ENCODE data around the gene CCNJ. TPM values are rescaled to one million over a fixed set of nuclear protein-coding genes. Genes with fewer than 3 reads are reported as not detected.

CCNJ gene
- total and polyA plus RNA-seq, 2 of the 13 experiments (the other 11 are each of a cell fraction or from before 2014, with no cell fraction given), result 14.1 to 21.5 TPM

DNA sequence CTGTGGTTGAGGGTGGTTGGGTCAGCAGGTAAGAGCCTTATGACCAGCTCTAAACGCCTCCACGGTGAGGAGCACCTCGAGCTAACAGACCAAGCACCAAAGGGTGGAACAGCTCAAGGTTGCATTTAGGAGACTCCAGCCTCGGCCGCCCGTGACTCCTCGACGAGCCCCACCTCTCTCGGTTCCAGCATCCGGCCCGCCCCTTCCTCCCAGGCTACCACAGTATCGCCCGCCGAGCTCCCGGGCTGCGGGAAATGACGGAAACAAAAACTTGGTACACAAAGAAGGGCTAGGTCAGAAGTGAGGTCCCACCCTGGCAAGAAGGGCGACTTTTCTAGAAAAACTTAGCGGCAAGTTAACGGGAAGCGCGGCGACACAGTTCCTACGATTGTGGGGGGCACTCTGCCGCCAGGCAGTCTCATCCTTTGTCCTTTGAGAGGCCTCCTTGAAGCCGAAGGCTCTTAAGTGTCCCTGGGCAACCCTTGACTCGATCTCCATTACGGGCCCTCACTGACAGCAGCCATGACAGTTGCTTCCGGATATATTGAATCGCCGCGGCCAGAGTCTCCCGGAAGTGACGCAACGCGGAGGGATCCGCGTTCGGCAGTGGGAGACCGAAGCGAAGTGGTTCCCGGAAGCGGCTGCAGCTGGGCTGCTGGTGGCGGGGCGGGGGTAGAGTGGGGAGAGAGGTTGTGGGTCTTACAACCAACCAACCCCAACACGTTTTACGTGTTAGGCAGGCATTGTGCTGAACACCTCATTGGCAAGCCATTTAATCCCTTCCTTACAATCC lies 46.5 kb downstream of the CCNJ start (continued):
- TF ChIP-seq PRDM4 (CRISPR knock-in tag; IDR thresholded peaks at IDR 0.05; ENCODE audit: borderline replicate concordance), result no peak
- no peak for TF ChIP-seq ZNF382 (CRISPR knock-in tag; IDR thresholded peaks at IDR 0.05; ENCODE audit: borderline replicate concordance)
- TF ChIP-seq KDM2A (CRISPR knock-in tag; IDR thresholded peaks at IDR 0.05; ENCODE audit: borderline replicate concordance, low read depth), result peak; percentile 96
- TF ChIP-seq SRSF1 (optimal IDR thresholded peaks at IDR 0.05; ENCODE audit: low read depth, low read length), result peak; percentile 95
- peak; percentile 85; the same call in 1 of the 2 replicates for TF ChIP-seq YEATS2 (CRISPR knock-in tag; IDR thresholded peaks at IDR 0.05; ENCODE audit: borderline replicate concordance)
- TF ChIP-seq, protein P1, sequence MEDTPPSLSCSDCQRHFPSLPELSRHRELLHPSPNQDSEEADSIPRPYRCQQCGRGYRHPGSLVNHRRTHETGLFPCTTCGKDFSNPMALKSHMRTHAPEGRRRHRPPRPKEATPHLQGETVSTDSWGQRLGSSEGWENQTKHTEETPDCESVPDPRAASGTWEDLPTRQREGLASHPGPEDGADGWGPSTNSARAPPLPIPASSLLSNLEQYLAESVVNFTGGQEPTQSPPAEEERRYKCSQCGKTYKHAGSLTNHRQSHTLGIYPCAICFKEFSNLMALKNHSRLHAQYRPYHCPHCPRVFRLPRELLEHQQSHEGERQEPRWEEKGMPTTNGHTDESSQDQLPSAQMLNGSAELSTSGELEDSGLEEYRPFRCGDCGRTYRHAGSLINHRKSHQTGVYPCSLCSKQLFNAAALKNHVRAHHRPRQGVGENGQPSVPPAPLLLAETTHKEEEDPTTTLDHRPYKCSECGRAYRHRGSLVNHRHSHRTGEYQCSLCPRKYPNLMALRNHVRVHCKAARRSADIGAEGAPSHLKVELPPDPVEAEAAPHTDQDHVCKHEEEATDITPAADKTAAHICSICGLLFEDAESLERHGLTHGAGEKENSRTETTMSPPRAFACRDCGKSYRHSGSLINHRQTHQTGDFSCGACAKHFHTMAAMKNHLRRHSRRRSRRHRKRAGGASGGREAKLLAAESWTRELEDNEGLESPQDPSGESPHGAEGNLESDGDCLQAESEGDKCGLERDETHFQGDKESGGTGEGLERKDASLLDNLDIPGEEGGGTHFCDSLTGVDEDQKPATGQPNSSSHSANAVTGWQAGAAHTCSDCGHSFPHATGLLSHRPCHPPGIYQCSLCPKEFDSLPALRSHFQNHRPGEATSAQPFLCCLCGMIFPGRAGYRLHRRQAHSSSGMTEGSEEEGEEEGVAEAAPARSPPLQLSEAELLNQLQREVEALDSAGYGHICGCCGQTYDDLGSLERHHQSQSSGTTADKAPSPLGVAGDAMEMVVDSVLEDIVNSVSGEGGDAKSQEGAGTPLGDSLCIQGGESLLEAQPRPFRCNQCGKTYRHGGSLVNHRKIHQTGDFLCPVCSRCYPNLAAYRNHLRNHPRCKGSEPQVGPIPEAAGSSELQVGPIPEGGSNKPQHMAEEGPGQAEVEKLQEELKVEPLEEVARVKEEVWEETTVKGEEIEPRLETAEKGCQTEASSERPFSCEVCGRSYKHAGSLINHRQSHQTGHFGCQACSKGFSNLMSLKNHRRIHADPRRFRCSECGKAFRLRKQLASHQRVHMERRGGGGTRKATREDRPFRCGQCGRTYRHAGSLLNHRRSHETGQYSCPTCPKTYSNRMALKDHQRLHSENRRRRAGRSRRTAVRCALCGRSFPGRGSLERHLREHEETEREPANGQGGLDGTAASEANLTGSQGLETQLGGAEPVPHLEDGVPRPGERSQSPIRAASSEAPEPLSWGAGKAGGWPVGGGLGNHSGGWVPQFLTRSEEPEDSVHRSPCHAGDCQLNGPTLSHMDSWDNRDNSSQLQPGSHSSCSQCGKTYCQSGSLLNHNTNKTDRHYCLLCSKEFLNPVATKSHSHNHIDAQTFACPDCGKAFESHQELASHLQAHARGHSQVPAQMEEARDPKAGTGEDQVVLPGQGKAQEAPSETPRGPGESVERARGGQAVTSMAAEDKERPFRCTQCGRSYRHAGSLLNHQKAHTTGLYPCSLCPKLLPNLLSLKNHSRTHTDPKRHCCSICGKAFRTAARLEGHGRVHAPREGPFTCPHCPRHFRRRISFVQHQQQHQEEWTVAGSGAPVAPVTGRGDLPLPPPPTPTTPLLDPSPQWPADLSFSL (CRISPR knock-in tag; IDR thresholded peaks at IDR 0.05), result peak; percentile 69; the same call in 1 of the 2 replicates
- no peak for TF ChIP-seq MEF2D (CRISPR knock-in tag; IDR thresholded peaks at IDR 0.05)
- TF ChIP-seq KLF15 (CRISPR knock-in tag; IDR thresholded peaks at IDR 0.05; ENCODE audit: borderline replicate concordance), result 0 out of 2 replicates have a peak, but pooled peaks have one; percentile 27
- TF ChIP-seq GTF3A (CRISPR knock-in tag; conservative IDR thresholded peaks at IDR 0.05), result no peak
- TF ChIP-seq SRF (IDR thresholded peaks at IDR 0.05; ENCODE audit: low read depth, low read length), result peak; percentile 32; the same call in 1 of the 2 replicates
- TF ChIP-seq NFATC3 (CRISPR knock-in tag; IDR thresholded peaks at IDR 0.05), result no peak
- peak; percentile 51; the same call in 1 of the 2 replicates for TF ChIP-seq ZNF30 (CRISPR knock-in tag; IDR thresholded peaks at IDR 0.05)
- no peak for TF ChIP-seq ZNF530 (CRISPR knock-in tag; IDR thresholded peaks at IDR 0.05; ENCODE audit: low read depth)
- TF ChIP-seq, protein P2, sequence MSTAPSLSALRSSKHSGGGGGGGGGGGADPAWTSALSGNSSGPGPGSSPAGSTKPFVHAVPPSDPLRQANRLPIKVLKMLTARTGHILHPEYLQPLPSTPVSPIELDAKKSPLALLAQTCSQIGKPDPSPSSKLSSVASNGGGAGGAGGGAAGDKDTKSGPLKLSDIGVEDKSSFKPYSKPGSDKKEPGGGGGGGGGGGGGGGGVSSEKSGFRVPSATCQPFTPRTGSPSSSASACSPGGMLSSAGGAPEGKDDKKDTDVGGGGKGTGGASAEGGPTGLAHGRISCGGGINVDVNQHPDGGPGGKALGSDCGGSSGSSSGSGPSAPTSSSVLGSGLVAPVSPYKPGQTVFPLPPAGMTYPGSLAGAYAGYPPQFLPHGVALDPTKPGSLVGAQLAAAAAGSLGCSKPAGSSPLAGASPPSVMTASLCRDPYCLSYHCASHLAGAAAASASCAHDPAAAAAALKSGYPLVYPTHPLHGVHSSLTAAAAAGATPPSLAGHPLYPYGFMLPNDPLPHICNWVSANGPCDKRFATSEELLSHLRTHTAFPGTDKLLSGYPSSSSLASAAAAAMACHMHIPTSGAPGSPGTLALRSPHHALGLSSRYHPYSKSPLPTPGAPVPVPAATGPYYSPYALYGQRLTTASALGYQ (CRISPR knock-in tag; IDR thresholded peaks at IDR 0.05), result peak; percentile 44; the same call in 1 of the 2 replicates
- TF ChIP-seq IKZF4 (CRISPR knock-in tag; IDR thresholded peaks at IDR 0.05; ENCODE audit: borderline replicate concordance, low read depth, not compliant biosample characterization), result no peak
- TF ChIP-seq ZNF614 (CRISPR knock-in tag; IDR thresholded peaks at IDR 0.05; ENCODE audit: borderline replicate concordance), result no peak
- no peak for TF ChIP-seq FOXP1 (IDR thresholded peaks at IDR 0.05)
- no peak for TF ChIP-seq FOXP1 (CRISPR knock-in tag; IDR thresholded peaks at IDR 0.05)

Measured in HepG2 (cell line).